Activated CD8-positive, alpha-beta T cell treated with anti-CD3 and anti-CD28 coated beads, Interleukin-2, amount 10 ng/mL, durations not matched to agents 7 days and 5 days (primary cell): ENCODE data around the gene PRKCD. TPM values are rescaled to one million over a fixed set of nuclear protein-coding genes. Genes with fewer than 3 reads are reported as not detected.

Source experiments
- ATAC-seq: fragments of 150-1000 bp; cut with Tn5 transposase; one replicate; pipeline ENCODE4 v1.10.0; 2021; ENCODE audit warnings: moderate library complexity
- CTCF ChIA-PET: fragments of 350-600 bp; sonication (Branson Sonifier 250); formaldehyde crosslinking; loops from one replicate; lab custom pipeline; 2021; ENCODE audit warnings: antibody characterized with exemption; lab: Charles Lee
- POLR2A ChIA-PET: fragments of 350-600 bp; sonication (Branson Sonifier 250); formaldehyde crosslinking; loops from one replicate; lab custom pipeline; 2021; ENCODE audit warnings: antibody characterized with exemption; lab: Charles Lee
- DNase-seq: peaks from one replicate; pipeline ENCODE4 v3.0.0-alpha.2; 2020
- H3K27ac Mint-ChIP-seq: one replicate; pipeline ENCODE4 v1.8.0; 2021; ENCODE audit warnings: mild to moderate bottlenecking, mixed read lengths
- H3K27me3 Mint-ChIP-seq: one replicate; pipeline ENCODE4 v1.8.0; 2021; ENCODE audit warnings: low read depth, mixed read lengths
- H3K36me3 Mint-ChIP-seq: one replicate; pipeline ENCODE4 v1.8.0; 2021; ENCODE audit warnings: low read depth, mixed read lengths
- H3K4me1 Mint-ChIP-seq: one replicate; pipeline ENCODE4 v1.8.0; 2021; ENCODE audit warnings: low read depth, mixed read lengths
- H3K4me3 Mint-ChIP-seq: one replicate; pipeline ENCODE4 v1.8.0; 2021; ENCODE audit warnings: mild to moderate bottlenecking, mixed read lengths
- H3K9me3 Mint-ChIP-seq: one replicate; pipeline ENCODE4 v1.8.0; 2022; ENCODE audit warnings: mixed read lengths; ENCODE audit not compliant: insufficient read depth
- total RNA-seq, 2 experiments: library from RNA; stranded (reverse); gene quantifications; one replicate each; pipeline ENCODE4 v1.2.3, GENCODE V29; 2021

Gene PRKCD
- total RNA-seq, 2 experiments from 2014 or later, result 19.5 to 20.5 TPM

- Mint-ChIP-seq H3K4me1 (peaks cover 4% of the 10 kb centered on the region), H3K27ac (no peak overlapping the region), H3K9me3 (no peaks in the 10 kb centered on the region), H3K27me3 (no peaks in the 10 kb centered on the region), H3K4me3 (no peak overlapping the region), H3K36me3 (peaks cover 11% of the 10 kb centered on the region)
- no peak for ATAC-seq
- ChIA-PET POLR2A (no interaction called here), CTCF (interaction anchor here (1.1 kb wide), 1 partner anchor 73 kb away, joined by 3 read pairs; no protein-coding TSS in a partner anchor)
- no peak for DNase-seq
Observed at GRCh38 chr3:53187430-53187829, 26.4 kb downstream of the PRKCD start.

GRCh38 chr3:53188136-53188685 lies 27.2 kb downstream of the PRKCD start:
- H3K4me3 Mint-ChIP-seq, result no peak overlapping the region
- peaks cover 14% of the 10 kb centered on the region for H3K36me3 Mint-ChIP-seq
- peaks cover 12% of the 10 kb centered on the region for H3K4me1 Mint-ChIP-seq
- ChIA-PET POLR2A (no interaction called here), CTCF (interaction anchor here (1.1 kb wide), 1 partner anchor 74 kb away, joined by 3 read pairs; no protein-coding TSS in a partner anchor)
- ATAC-seq (no peak), DNase-seq (no peak)
- H3K27me3 Mint-ChIP-seq, result no peaks in the 10 kb centered on the region
- H3K27ac Mint-ChIP-seq, result no peak overlapping the region
- H3K9me3 Mint-ChIP-seq, result no peaks in the 10 kb centered on the region

- no peak for DNase-seq
- peaks cover 14% of the 10 kb centered on the region for H3K36me3 Mint-ChIP-seq
- no peak overlapping the region for H3K4me3 Mint-ChIP-seq
- ChIA-PET POLR2A (no interaction called here), CTCF (interaction anchor here (1.1 to 1.3 kb wide), 2 partner anchors 74 kb away, joined by 3 to 4 read pairs; no protein-coding TSS in a partner anchor)
- H3K9me3 Mint-ChIP-seq, result no peaks in the 10 kb centered on the region
- H3K4me1 Mint-ChIP-seq, result peaks cover 15% of the 10 kb centered on the region
- no peaks in the 10 kb centered on the region for H3K27me3 Mint-ChIP-seq
- ATAC-seq, result no peak
- H3K27ac Mint-ChIP-seq, result no peak overlapping the region
Observed at GRCh38 chr3:53188720-53189119, 27.7 kb downstream of the PRKCD start.

GRCh38 chr3:53189276-53189675 lies 28.3 kb downstream of the PRKCD start:
- Mint-ChIP-seq H3K36me3 (peaks cover 14% of the 10 kb centered on the region), H3K4me1 (peaks cover 15% of the 10 kb centered on the region), H3K27me3 (no peaks in the 10 kb centered on the region), H3K27ac (no peak overlapping the region), H3K4me3 (no peak overlapping the region), H3K9me3 (no peaks in the 10 kb centered on the region)
- ATAC-seq (no peak), DNase-seq (no peak)
- ChIA-PET CTCF (interaction anchor here (1.3 kb wide), 1 partner anchor 75 kb away, joined by 4 read pairs; no protein-coding TSS in a partner anchor), POLR2A (interaction anchor here (0.6 kb wide), 1 partner anchor 29 kb away, joined by 4 read pairs; no protein-coding TSS in a partner anchor)

- ChIA-PET CTCF (interaction anchor here (0.6 to 1.6 kb wide), 3 partner anchors 29 to 77 kb away, joined by 3 to 7 read pairs (median 4); no protein-coding TSS in a partner anchor), POLR2A (no interaction called here)
- Mint-ChIP-seq H3K27me3 (no peaks in the 10 kb centered on the region), H3K4me1 (peaks cover 15% of the 10 kb centered on the region), H3K36me3 (peaks cover 12% of the 10 kb centered on the region), H3K4me3 (no peak overlapping the region), H3K9me3 (no peaks in the 10 kb centered on the region), H3K27ac (no peak overlapping the region)
- DNase-seq, result no peak
- no peak for ATAC-seq
Observed at GRCh38 chr3:53190659-53191058, 29.6 kb downstream of the PRKCD start.

- no peak for DNase-seq
- no peak for ATAC-seq
- peaks cover 12% of the 10 kb centered on the region for H3K36me3 Mint-ChIP-seq
Observed at GRCh38 chr3:53191836-53192480, 30.9 kb downstream of the PRKCD start.

GRCh38 chr3:53192608-53193007 lies 31.6 kb downstream of the PRKCD start:
- no peaks in the 10 kb centered on the region for H3K9me3 Mint-ChIP-seq
- peaks cover 12% of the 10 kb centered on the region for H3K36me3 Mint-ChIP-seq
- DNase-seq (no peak), ATAC-seq (no peak)
- no peak overlapping the region for H3K27ac Mint-ChIP-seq
- POLR2A ChIA-PET, result interaction anchor here (0.5 to 0.7 kb wide), 2 partner anchors 81 to 472 kb away, joined by 3 read pairs; no protein-coding TSS in a partner anchor
- CTCF ChIA-PET, result interaction anchor here (0.7 to 1.9 kb wide), 3 partner anchors 32 to 78 kb away, joined by 3 to 10 read pairs (median 6); no protein-coding TSS in a partner anchor
- H3K4me1 Mint-ChIP-seq, result peaks cover 20% of the 10 kb centered on the region
- H3K4me3 Mint-ChIP-seq, result no peak overlapping the region
- H3K27me3 Mint-ChIP-seq, result no peaks in the 10 kb centered on the region

More at GRCh38 chr3:53191836-53192480, 30.9 kb downstream of the PRKCD start:
- H3K27me3 Mint-ChIP-seq, result no peaks in the 10 kb centered on the region
- peaks cover 20% of the 10 kb centered on the region for H3K4me1 Mint-ChIP-seq
- no peak overlapping the region for H3K27ac Mint-ChIP-seq
- ChIA-PET POLR2A (interaction anchor here (0.7 kb wide), 1 partner anchor 471 kb away, joined by 3 read pairs; no protein-coding TSS in a partner anchor), CTCF (interaction anchor here (1.1 to 1.6 kb wide), 3 partner anchors 57 to 78 kb away, joined by 4 to 7 read pairs (median 6); no protein-coding TSS in a partner anchor)
- no peaks in the 10 kb centered on the region for H3K9me3 Mint-ChIP-seq
- no peak overlapping the region for H3K4me3 Mint-ChIP-seq

GRCh38 chr3:53193466-53194209 lies 32.6 kb downstream of the PRKCD start:
- ChIA-PET CTCF (interaction anchor here (1.6 to 1.9 kb wide), 2 partner anchors 60 to 79 kb away, joined by 6 to 10 read pairs; no protein-coding TSS in a partner anchor), POLR2A (no interaction called here)
- DNase-seq (no peak), ATAC-seq (no peak)
- Mint-ChIP-seq H3K4me3 (no peak overlapping the region), H3K9me3 (no peaks in the 10 kb centered on the region), H3K27me3 (no peaks in the 10 kb centered on the region), H3K36me3 (peaks cover 12% of the 10 kb centered on the region), H3K4me1 (peaks cover 20% of the 10 kb centered on the region), H3K27ac (no peak overlapping the region)

- DNase-seq (no peak), ATAC-seq (no peak)
- H3K4me1 Mint-ChIP-seq, result peaks cover 20% of the 10 kb centered on the region
- H3K27me3 Mint-ChIP-seq, result no peaks in the 10 kb centered on the region
- no peak overlapping the region for H3K27ac Mint-ChIP-seq
- no peaks in the 10 kb centered on the region for H3K9me3 Mint-ChIP-seq
- ChIA-PET CTCF (interaction anchor here (0.7 to 8.7 kb wide), 12 partner anchors 20 to 166 kb away, joined by 3 to 220 read pairs (median 8); partner anchors contain the start of gene PRKCD), POLR2A (interaction anchor here (0.6 kb wide), 1 partner anchor 57 kb away, joined by 3 read pairs; no protein-coding TSS in a partner anchor)
- no peak overlapping the region for H3K4me3 Mint-ChIP-seq
- H3K36me3 Mint-ChIP-seq, result peaks cover 12% of the 10 kb centered on the region
Observed at GRCh38 chr3:53194210-53195065, 33.4 kb downstream of the PRKCD start.

GRCh38 chr3:53195066-53195450 lies 34.0 kb downstream of the PRKCD start:
- ChIA-PET CTCF (interaction anchor here (0.7 to 8.7 kb wide), 12 partner anchors 21 to 165 kb away, joined by 3 to 220 read pairs (median 7); partner anchors contain the start of gene PRKCD), POLR2A (interaction anchor here (0.6 kb wide), 1 partner anchor 58 kb away, joined by 3 read pairs; no protein-coding TSS in a partner anchor)
- no peak for ATAC-seq

More at GRCh38 chr3:53195066-53195450, 34.0 kb downstream of the PRKCD start:
- Mint-ChIP-seq H3K27ac (no peak overlapping the region), H3K36me3 (peaks cover 9% of the 10 kb centered on the region), H3K4me1 (peaks cover 20% of the 10 kb centered on the region), H3K4me3 (no peak overlapping the region), H3K9me3 (no peaks in the 10 kb centered on the region), H3K27me3 (peaks cover 3% of the 10 kb centered on the region)
- DNase-seq, result no peak
